ENCODE data around the gene C2orf68.

DNA sequence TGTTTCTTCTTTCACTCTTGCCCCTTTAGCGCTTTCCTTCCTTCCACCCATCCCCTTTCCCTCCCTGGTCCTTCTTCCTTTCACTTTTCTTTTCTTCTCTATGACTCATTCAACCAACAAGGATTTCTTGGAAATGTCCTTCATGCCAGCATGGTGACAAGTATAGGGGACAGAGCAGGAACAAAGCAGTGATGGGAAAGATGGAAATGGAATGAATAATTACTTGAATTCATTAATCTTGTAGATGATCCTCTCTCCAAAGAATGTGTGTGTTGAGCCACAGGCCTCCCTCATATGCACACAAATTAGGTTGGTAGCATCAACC is 26.1 kb downstream of the C2orf68 start:
- TF ChIP-seq POLR2AphosphoS5 (IDR thresholded peaks at IDR 0.05; ENCODE audit: borderline replicate concordance, low read depth, low read length) = no peak
- no peak for TF ChIP-seq EZH2 (IDR thresholded peaks at IDR 0.05)

Data from SK-N-MC (cell line).